Coronary artery (tissue), 2 donors: ENCODE data around the gene OTUD6A.

Experiments used
- DNase-seq: peaks from one replicate; pipeline ENCODE4 v3.0.0-alpha.2; 2017; ENCODE audit warnings: low spot score
- H3K27ac ChIP-seq, 2 donors: fragments of 200-600 bp; sonication (generic); one replicate each; pipeline ENCODE4 v1.5.1; 2016 to 2019
- H3K4me3 ChIP-seq: fragments of 200-600 bp; sonication (generic); 2 replicates; pipeline ENCODE4 v1.5.1; 2016; ENCODE audit warnings: mild to moderate bottlenecking, moderate library complexity
- TF ChIP-seq, protein P1 (sequence below): fragments of 200-600 bp; sonication (generic); IDR thresholded peaks from one replicate; pipeline ENCODE4 v1.5.1; 2019; ENCODE audit warnings: antibody characterized with exemption

The OTUD6A gene

GRCh38 chrX:70044541-70045245, 17.6 kb upstream of the OTUD6A start:
- no peak overlapping the region for H3K4me3 ChIP-seq
- DNase-seq = no peak
- TF ChIP-seq, protein P1, sequence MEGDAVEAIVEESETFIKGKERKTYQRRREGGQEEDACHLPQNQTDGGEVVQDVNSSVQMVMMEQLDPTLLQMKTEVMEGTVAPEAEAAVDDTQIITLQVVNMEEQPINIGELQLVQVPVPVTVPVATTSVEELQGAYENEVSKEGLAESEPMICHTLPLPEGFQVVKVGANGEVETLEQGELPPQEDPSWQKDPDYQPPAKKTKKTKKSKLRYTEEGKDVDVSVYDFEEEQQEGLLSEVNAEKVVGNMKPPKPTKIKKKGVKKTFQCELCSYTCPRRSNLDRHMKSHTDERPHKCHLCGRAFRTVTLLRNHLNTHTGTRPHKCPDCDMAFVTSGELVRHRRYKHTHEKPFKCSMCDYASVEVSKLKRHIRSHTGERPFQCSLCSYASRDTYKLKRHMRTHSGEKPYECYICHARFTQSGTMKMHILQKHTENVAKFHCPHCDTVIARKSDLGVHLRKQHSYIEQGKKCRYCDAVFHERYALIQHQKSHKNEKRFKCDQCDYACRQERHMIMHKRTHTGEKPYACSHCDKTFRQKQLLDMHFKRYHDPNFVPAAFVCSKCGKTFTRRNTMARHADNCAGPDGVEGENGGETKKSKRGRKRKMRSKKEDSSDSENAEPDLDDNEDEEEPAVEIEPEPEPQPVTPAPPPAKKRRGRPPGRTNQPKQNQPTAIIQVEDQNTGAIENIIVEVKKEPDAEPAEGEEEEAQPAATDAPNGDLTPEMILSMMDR = no peak
- no peak overlapping the region for H3K27ac ChIP-seq

- Histone ChIP-seq H3K27ac (no peak overlapping the region), H3K4me3 (no peak overlapping the region)
- DNase-seq = no peak
- TF ChIP-seq, protein P1 = no peak
Measured at GRCh38 chrX:70046978-70047377, 15.3 kb upstream of the OTUD6A start.

GRCh38 chrX:70049406-70049805, 12.9 kb upstream of the OTUD6A start:
- no peak for DNase-seq

DNA sequence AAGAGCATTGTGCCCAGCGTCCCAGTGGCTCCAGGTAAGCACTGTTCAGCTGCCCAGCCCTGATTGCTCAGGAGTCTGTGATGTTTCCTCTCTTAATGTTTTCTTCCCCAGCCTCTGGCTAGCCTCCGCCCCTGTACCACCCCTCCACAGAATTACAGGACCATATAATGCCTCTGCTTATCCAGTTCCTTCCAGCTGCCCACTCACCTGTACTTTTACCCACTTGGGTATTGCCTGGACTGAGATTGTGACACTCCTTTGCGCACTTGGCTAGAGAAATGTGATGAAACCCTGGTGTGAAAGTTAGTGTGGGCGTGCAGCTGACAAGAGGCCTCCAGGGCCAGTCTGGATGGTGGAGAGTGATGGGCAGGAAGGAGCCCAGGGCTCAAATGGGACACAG, 12.3 kb upstream of the OTUD6A start, which contains the start of gene AWAT2:
TSS of gene AWAT2 (minus strand) at position 14 of the 400 bp plus-strand sequence. CDS start at position 8, 6 bp downstream.
- TF ChIP-seq, protein P1 = no peak
- DNase-seq = no peak
- Histone ChIP-seq H3K27ac (no peak within 1 kb of the TSS), H3K4me3 (no peak within 1 kb of the TSS)

More at GRCh38 chrX:70049406-70049805, 12.9 kb upstream of the OTUD6A start:
- Histone ChIP-seq H3K27ac (no peak overlapping the region), H3K4me3 (no peak overlapping the region)
- TF ChIP-seq, protein P1 = no peak

DNA sequence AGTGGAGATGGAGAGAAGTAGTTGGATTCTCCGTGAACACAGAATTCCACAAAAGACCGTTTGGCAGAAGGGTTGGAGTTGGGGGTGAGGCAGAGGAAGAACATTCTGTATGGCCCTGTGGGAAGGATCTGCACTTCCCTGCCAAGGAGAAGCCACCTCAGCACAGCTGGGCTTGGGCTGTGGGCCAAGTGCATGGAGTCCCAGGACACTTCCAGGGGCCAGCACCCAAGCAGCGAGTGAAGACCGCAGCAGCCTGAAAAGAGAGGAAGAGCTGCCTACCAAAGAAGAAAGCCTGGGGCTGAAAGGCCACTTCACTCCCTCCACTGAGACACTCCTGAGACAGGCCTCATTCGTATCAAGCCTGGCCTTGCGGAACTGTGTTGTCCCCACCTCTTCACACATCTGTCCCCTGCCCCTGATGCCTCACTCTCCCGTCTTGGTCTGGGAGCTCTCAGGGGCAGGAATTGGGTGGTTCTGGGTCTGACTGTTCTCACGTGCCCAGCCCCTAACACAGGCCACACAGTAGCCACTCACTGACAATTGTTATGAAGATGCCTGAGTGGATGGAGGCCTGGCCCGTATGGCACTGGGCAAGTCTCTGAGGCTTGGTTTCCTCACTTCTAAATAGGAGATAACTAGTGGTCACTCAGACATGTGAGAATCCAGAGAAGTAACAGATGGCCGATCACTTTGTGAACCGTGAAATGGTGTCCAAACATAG, 9.2 kb upstream of the OTUD6A start:
- Histone ChIP-seq H3K4me3 (no peak overlapping the region), H3K27ac (no peak overlapping the region)
- DNase-seq = no peak
- TF ChIP-seq, protein P1 = no peak

DNA sequence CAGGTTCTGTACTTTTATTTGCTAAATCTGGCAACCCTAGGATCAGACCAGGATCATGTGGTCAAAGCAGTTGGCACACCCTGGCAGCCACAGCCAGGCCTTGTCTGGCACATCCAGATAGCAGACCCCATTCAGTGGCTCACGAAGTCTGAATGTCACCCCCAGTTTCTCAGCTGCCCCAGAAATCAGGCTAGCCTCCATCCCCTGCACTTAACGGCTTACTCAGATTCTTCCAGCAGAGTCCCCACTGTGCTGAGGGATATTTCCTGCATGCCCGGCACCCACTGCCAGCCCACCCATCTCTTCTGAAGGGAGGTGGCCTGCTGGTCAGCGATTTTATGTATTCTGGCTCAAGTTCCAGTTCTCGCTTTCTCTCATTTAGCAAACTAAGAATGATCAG, 7.9 kb upstream of the OTUD6A start:
- TF ChIP-seq, protein P1 = no peak
- DNase-seq = no peak
- H3K4me3 ChIP-seq = no peak overlapping the region
- no peak overlapping the region for H3K27ac ChIP-seq
